CD14-positive monocyte (primary cell): ENCODE results near the gene GYS1. TPM values are rescaled to one million over a fixed set of nuclear protein-coding genes. Genes with fewer than 3 reads are reported as not detected.

Source experiments
- DNase-seq, 3 donors: peaks; one replicate each; pipeline ENCODE4 v3.0.0-alpha.2; 2011 to 2022
- H2AFZ ChIP-seq: 2 replicates; pipeline ENCODE4 v1.6.0; 2012; ENCODE audit warnings: mild to moderate bottlenecking, low read depth, low read length, inconsistent platforms; ENCODE audit not compliant: insufficient read depth, poor library complexity, severe bottlenecking
- H3K27ac ChIP-seq, 2 donors: 1 replicate in 1 of 2; 2 replicates in 1 of 2; pipeline ENCODE4 v1.5.1; 2012 to 2013; ENCODE audit warnings: low read length in 2 of 2, control low read depth in 1 of 2, inconsistent platforms in 1 of 2, low read depth in 1 of 2, mild to moderate bottlenecking in 1 of 2
- H3K27me3 ChIP-seq, 2 donors: one replicate each; pipeline versions ENCODE4 v1.6.0 to v1.6.1; 2011 to 2013; ENCODE audit warnings: low read length in 2 of 2; ENCODE audit not compliant: control insufficient read depth in 2 of 2, insufficient read depth in 2 of 2
- H3K36me3 ChIP-seq, 2 donors: replicated peaks in 1 of 2; 1 replicate in 1 of 2; 2 replicates in 1 of 2; pipeline versions ENCODE4 v1.5.1 to v1.6.1; 2012 to 2013; ENCODE audit warnings: low read length in 2 of 2, control low read depth in 1 of 2, inconsistent platforms in 1 of 2, mild to moderate bottlenecking in 1 of 2; ENCODE audit not compliant: insufficient read depth in 2 of 2, control insufficient read depth in 1 of 2
- H3K4me1 ChIP-seq, 2 donors: 1 replicate in 1 of 2; 2 replicates in 1 of 2; pipeline versions ENCODE4 v1.5.1 to v1.6.1; 2012 to 2013; ENCODE audit warnings: low read length in 2 of 2, control low read depth in 1 of 2, inconsistent platforms in 1 of 2, mild to moderate bottlenecking in 1 of 2, moderate library complexity in 1 of 2; ENCODE audit not compliant: insufficient read depth in 2 of 2, control insufficient read depth in 1 of 2
- H3K4me2 ChIP-seq: replicated peaks from 2 replicates; pipeline ENCODE3; 2012; ENCODE audit warnings: low read length, moderate library complexity, mild to moderate bottlenecking; ENCODE audit not compliant: poor library complexity, severe bottlenecking; ENCODE audit errors: extremely low read depth
- H3K4me3 ChIP-seq, 3 experiments: fragments of 200-600 bp in 1 of 3; sonication (generic) in 1 of 3; replicated peaks in 1 of 3; 1 replicate in 2 of 3; 2 replicates in 1 of 3; pipeline ENCODE4 v1.5.1; 2011 to 2013; ENCODE audit warnings: low read length in 3 of 3, mild to moderate bottlenecking in 3 of 3, control low read depth in 2 of 3, low read depth in 2 of 3, inconsistent platforms in 1 of 3, moderate library complexity in 1 of 3
- H3K79me2 ChIP-seq: 2 replicates; pipeline ENCODE4 v1.6.0; 2012; ENCODE audit warnings: mild to moderate bottlenecking, control low read depth, inconsistent platforms, low read length, moderate library complexity; ENCODE audit not compliant: insufficient read depth
- H3K9ac ChIP-seq: 2 replicates; pipeline ENCODE4 v1.6.0; 2017; ENCODE audit warnings: low read length, mild to moderate bottlenecking; ENCODE audit not compliant: insufficient read depth, poor library complexity, severe bottlenecking
- H3K9me3 ChIP-seq, 2 donors: replicated peaks in 1 of 2; 1 replicate in 1 of 2; 2 replicates in 1 of 2; pipeline versions ENCODE4 v1.5.1 to v1.6.1; 2012 to 2013; ENCODE audit warnings: low read length in 2 of 2, control low read depth in 1 of 2; ENCODE audit not compliant: control insufficient read depth in 1 of 2, insufficient read depth in 1 of 2
- H4K20me1 ChIP-seq: 2 replicates; pipeline ENCODE4 v1.6.0; 2012; ENCODE audit warnings: mild to moderate bottlenecking, low read length, control low read depth, moderate library complexity; ENCODE audit not compliant: insufficient read depth
- H3K27ac Mint-ChIP-seq, 7 donors: one replicate each; pipeline ENCODE4 v1.8.0; 2020; ENCODE audit warnings: mild to moderate bottlenecking in 7 of 7, mixed read lengths in 7 of 7, moderate library complexity in 6 of 7, inconsistent platforms in 2 of 7
- H3K27me3 Mint-ChIP-seq, 3 donors: one replicate each; pipeline ENCODE4 v1.8.0; 2021 to 2022; ENCODE audit warnings: low read depth in 3 of 3, mild to moderate bottlenecking in 3 of 3, mixed read lengths in 3 of 3, moderate library complexity in 3 of 3, inconsistent platforms in 1 of 3
- H3K36me3 Mint-ChIP-seq, 2 donors: one replicate each; pipeline ENCODE4 v1.8.0; 2020; ENCODE audit warnings: mixed read lengths in 2 of 2, inconsistent platforms in 1 of 2, mild to moderate bottlenecking in 1 of 2
- H3K4me1 Mint-ChIP-seq: one replicate; pipeline ENCODE4 v1.8.0; 2020; ENCODE audit warnings: mild to moderate bottlenecking, mixed read lengths
- H3K4me3 Mint-ChIP-seq, 2 donors: one replicate each; pipeline ENCODE4 v1.8.0; 2020; ENCODE audit warnings: mild to moderate bottlenecking in 2 of 2, mixed read lengths in 2 of 2, moderate library complexity in 1 of 2
- H3K9me3 Mint-ChIP-seq, 7 donors: one replicate each; pipeline ENCODE4 v1.8.0; 2020 to 2022; ENCODE audit warnings: mixed read lengths in 7 of 7, mild to moderate bottlenecking in 6 of 7, moderate library complexity in 6 of 7, inconsistent platforms in 2 of 7
- WGBS: methylation state at CpG from one replicate; pipeline ENCODE4 v1.1.5; 2013; ENCODE audit warnings: missing lambda C conversion rate; ENCODE audit not compliant: insufficient coverage; 5-methylcytosine and 5-hydroxymethylcytosine counted together
- intact Hi-C, 2 donors: fragments of 100-400 bp; cut with micrococcal nuclease; formaldehyde crosslinking; loops; one replicate each; pipeline versions ENCODE4 v1.15.0 to v1.15.1; 2023
- polyA plus RNA-seq, 3 donors: library from polyadenylated mRNA; depleted of rRNA in 1 of 3; unstranded in 2 of 3; stranded (reverse) in 1 of 3; fragments of 300-500 nt in 2 of 3; fragments of >200 nt in 1 of 3; fragmentation: Illumina TruSeq in 2 of 3; gene quantifications; 1 replicate in 2 of 3; 2 replicates in 1 of 3; pipeline ENCODE4 v1.2.3, GENCODE V29; 2012 to 2021
- TF ChIP-seq, protein P1 (sequence below): fragments of 200-600 bp; IDR thresholded peaks from one replicate; pipeline ENCODE4 v1.8.0; 2022; ENCODE audit warnings: antibody characterized with exemption, mild to moderate bottlenecking

Gene GYS1
- polyA plus RNA-seq, 3 donors: 13.3 to 26.0 (median 21.3) TPM

DNA sequence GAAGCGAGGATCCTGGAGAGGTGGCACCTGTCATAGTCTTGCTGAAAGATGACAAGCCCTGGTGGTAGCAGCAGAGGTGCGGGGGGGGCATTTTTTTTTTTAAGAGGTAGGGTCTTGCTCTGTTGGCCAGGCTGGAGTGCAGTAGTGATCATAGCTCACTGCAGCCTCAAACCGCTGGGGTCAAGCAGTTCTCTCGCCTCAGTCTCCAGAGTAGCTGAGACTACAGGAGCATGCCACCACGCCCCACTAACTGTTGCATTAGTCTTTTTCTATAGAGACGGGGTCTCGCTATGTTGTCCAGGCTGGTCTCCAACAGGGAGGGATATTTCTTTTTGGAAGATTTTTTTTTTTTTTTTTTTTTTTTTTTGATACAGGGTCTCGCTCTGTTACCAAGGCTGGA, 35.1 kb downstream of the GYS1 start:
- Mint-ChIP-seq H3K4me1 (peaks cover 62% of the 10 kb centered on the region), H3K27me3 (peaks cover 0 to 2% (median 0%) of the 10 kb centered on the region in 3 donors), H3K9me3 (no peaks in the 10 kb centered on the region), H3K4me3 (no peak overlapping the region), H3K36me3 (peaks cover 21 to 35% of the 10 kb centered on the region in 2 donors), H3K27ac (peak overlapping the region in 1 of 7 donors; percentile 14)
- TF ChIP-seq, protein P1, sequence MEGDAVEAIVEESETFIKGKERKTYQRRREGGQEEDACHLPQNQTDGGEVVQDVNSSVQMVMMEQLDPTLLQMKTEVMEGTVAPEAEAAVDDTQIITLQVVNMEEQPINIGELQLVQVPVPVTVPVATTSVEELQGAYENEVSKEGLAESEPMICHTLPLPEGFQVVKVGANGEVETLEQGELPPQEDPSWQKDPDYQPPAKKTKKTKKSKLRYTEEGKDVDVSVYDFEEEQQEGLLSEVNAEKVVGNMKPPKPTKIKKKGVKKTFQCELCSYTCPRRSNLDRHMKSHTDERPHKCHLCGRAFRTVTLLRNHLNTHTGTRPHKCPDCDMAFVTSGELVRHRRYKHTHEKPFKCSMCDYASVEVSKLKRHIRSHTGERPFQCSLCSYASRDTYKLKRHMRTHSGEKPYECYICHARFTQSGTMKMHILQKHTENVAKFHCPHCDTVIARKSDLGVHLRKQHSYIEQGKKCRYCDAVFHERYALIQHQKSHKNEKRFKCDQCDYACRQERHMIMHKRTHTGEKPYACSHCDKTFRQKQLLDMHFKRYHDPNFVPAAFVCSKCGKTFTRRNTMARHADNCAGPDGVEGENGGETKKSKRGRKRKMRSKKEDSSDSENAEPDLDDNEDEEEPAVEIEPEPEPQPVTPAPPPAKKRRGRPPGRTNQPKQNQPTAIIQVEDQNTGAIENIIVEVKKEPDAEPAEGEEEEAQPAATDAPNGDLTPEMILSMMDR: no peak
- Histone ChIP-seq H4K20me1 (peaks cover 11% of the 10 kb centered on the region), H3K9me3 (no peaks in the 10 kb centered on the region), H3K27ac (no peak overlapping the region), H3K4me2 (no peak overlapping the region), H3K9ac (no peak overlapping the region), H2AFZ (no peak overlapping the region), H3K4me3 (no peak overlapping the region), H3K27me3 (no peaks in the 10 kb centered on the region), H3K36me3 (peaks cover 0 to 19% of the 10 kb centered on the region in 2 donors), H3K4me1 (peaks cover 62 to 73% of the 10 kb centered on the region in 2 donors), H3K79me2 (peaks cover 55% of the 10 kb centered on the region)
- no peak for DNase-seq
- WGBS: 96% methylated on average over 5 of the region's 8 CpGs
- intact Hi-C loops: no loop called here

- H3K4me2 ChIP-seq: peak overlapping the region; percentile 97
- peaks cover 11% of the 10 kb centered on the region for H4K20me1 ChIP-seq
- H3K36me3 ChIP-seq: peaks cover 0 to 19% of the 10 kb centered on the region in 2 donors
- peak overlapping the region; percentile 91 for H2AFZ ChIP-seq
- peak overlapping the region; percentile 90 for H3K9ac ChIP-seq
- H3K9me3 ChIP-seq: no peaks in the 10 kb centered on the region
- no peaks in the 10 kb centered on the region for H3K9me3 Mint-ChIP-seq
- peaks cover 36 to 47% of the 10 kb centered on the region in 2 donors for H3K4me1 ChIP-seq
- H3K27me3 ChIP-seq: no peaks in the 10 kb centered on the region
- peaks cover 43% of the 10 kb centered on the region for H3K4me1 Mint-ChIP-seq
- TF ChIP-seq, protein P1: no peak
- peaks cover 35% of the 10 kb centered on the region for H3K79me2 ChIP-seq
- WGBS: 76% methylated on average over 13 of the region's 16 CpGs
- peak overlapping the region; percentile 18 to 91 (median 82) for H3K27ac Mint-ChIP-seq
- peaks cover 15 to 28% of the 10 kb centered on the region in 2 donors for H3K36me3 Mint-ChIP-seq
- peaks cover 0 to 2% (median 0%) of the 10 kb centered on the region in 3 donors for H3K27me3 Mint-ChIP-seq
- intact Hi-C loops: no loop called here
- H3K4me3 Mint-ChIP-seq: peak overlapping the region; percentile 80 to 88
- peak overlapping the region; percentile 79 to 97 (median 94) for H3K4me3 ChIP-seq
- no peak for DNase-seq
- H3K27ac ChIP-seq: peak overlapping the region; percentile 54 to 86
Observed at GRCh38 chr19:48955308-48955958, 37.7 kb downstream of the GYS1 start.
